ENCODE results near the gene UCP2. TPM values are rescaled to one million over a fixed set of nuclear protein-coding genes. Genes with fewer than 3 reads are reported as not detected.

UCP2 gene
- total and polyA plus RNA-seq, 2 donors (not counting 3 experiments of a cell fraction or from before 2014, with no cell fraction given) = 16.5 to 24.0 TPM

DNA sequence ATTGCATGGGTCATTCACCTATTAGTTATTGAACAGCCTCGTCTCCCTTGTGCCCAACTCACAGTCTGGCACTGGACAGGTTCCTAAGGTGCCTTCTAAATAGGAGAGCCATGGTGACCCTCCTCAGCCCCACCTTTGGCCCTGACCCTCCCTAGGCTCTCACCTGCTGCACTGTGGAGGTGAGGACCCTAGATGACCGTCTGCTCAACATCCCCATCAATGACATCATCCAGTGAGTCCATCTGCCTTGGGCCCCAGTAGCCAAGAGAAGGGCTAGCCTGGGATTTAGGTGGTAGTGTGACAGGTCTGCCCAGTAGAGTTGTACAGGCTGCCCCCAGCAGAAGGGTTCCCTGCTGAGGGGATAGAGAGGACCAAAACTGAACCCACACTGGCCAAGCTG lies 13.6 kb downstream of the UCP2 start:
- Histone ChIP-seq H3K9ac (replicated peaks; ENCODE audit: extremely low read depth, insufficient read depth, low read length) (no peak overlapping the region), H3K9me3 (replicated peaks; ENCODE audit: control insufficient read depth, insufficient read depth, low read length) (no peaks in the 10 kb centered on the region), H3K27me3 (ENCODE audit: control insufficient read depth in 2 of 2, insufficient read depth in 2 of 2, low read length in 2 of 2) (no peaks in the 10 kb centered on the region), H3K4me1 (ENCODE audit: control insufficient read depth, extremely low read depth, insufficient read depth, low read length) (no peaks in the 10 kb centered on the region), H3K27ac (ENCODE audit: insufficient read depth, low read depth, low read length) (no peak overlapping the region), H2AFZ (ENCODE audit: low read depth, low read length) (no peak overlapping the region), H3K79me2 (ENCODE audit: control insufficient read depth, insufficient read depth, low read length) (no peaks in the 10 kb centered on the region), H3K36me3 (ENCODE audit: control insufficient read depth in 2 of 2, extremely low read depth in 1 of 2, insufficient read depth in 2 of 2, low read length in 2 of 2) (no peaks in the 10 kb centered on the region), H3K4me2 (ENCODE audit: insufficient read depth, low read length) (no peak overlapping the region), H4K20me1 (replicated peaks; ENCODE audit: control insufficient read depth, extremely low read depth, insufficient read depth, low read length) (no peaks in the 10 kb centered on the region), H3K4me3 (replicated peaks in 1 of 3; ENCODE audit: insufficient read depth in 1 of 3, low read depth in 1 of 3, low read length in 3 of 3) (no peak overlapping the region), H3K9me1 (replicated peaks; ENCODE audit: control insufficient read depth, extremely low read depth, insufficient read depth, low read length) (no peaks in the 10 kb centered on the region)
- dilution Hi-C loops (cut with MboI; ENCODE audit: extremely low pct_ligation_motif_present, low sequenced_read_pairs) = no loop called here
- no peak for FAIRE-seq
- no peak for DNase-seq (ENCODE audit: low read depth, low spot score)
- no peak for TF ChIP-seq MYC (IDR thresholded peaks at IDR 0.05; ENCODE audit: low read depth, low read length)
- no peak for TF ChIP-seq POLR2A (IDR thresholded peaks at IDR 0.05; ENCODE audit: low read depth, low read length)
- no peak for TF ChIP-seq JUN (IDR thresholded peaks at IDR 0.05; ENCODE audit: borderline replicate concordance, insufficient read depth, insufficient read length, low read depth)
- intact Hi-C loops (cut with micrococcal nuclease) = loop anchor here (10.0 kb wide), 1 partner anchor 126 kb away; no protein-coding TSS in a partner anchor
- no TSS peak for BruUV-seq (replicated peaks)
- POLR2A ChIA-PET = no interaction called here
- CTCF ChIA-PET = no interaction called here

DNA sequence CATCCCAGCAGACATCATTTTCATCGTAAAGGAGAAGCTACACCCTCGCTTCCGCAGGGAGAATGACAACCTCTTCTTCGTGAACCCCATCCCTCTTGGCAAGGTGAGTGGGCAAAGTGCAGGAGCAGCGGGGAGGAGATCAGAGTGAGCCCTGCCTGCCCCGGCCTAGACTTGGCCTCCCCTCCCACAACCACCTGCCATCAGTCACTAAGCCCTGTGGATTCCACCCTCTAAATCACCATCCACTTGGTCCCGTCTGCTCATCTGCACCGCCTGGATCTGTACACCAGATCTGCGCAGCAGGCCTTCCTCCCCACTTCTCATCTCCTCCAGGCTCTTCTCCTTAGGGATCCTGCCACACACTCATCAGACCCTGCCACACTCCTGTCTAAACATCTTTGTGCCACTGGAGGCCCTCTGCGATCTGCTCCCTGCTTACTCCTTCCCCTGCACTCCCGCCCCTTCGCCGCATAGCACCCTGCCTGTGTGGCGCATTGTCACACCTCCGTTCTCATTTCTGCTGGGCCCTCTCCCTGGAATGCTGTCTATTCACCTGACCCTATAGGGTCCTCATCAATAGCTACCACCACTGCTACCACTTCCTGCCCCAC lies 14.2 kb downstream of the UCP2 start:
- CTCF ChIA-PET = interaction anchor here (1.0 kb wide), 1 partner anchor 11 kb away, joined by 3 read pairs; no protein-coding TSS in a partner anchor
- POLR2A ChIA-PET = no interaction called here
- BruUV-seq (replicated peaks) = no TSS peak

More for the DNA sequence above, 14.2 kb downstream of the UCP2 start:
- Histone ChIP-seq H3K9me1 (replicated peaks; ENCODE audit: control insufficient read depth, extremely low read depth, insufficient read depth, low read length) (no peaks in the 10 kb centered on the region), H3K79me2 (ENCODE audit: control insufficient read depth, insufficient read depth, low read length) (no peaks in the 10 kb centered on the region), H3K9me3 (replicated peaks; ENCODE audit: control insufficient read depth, insufficient read depth, low read length) (no peaks in the 10 kb centered on the region), H3K27ac (ENCODE audit: insufficient read depth, low read depth, low read length) (no peak overlapping the region), H2AFZ (ENCODE audit: low read depth, low read length) (no peak overlapping the region), H3K4me2 (ENCODE audit: insufficient read depth, low read length) (no peak overlapping the region), H4K20me1 (replicated peaks; ENCODE audit: control insufficient read depth, extremely low read depth, insufficient read depth, low read length) (no peaks in the 10 kb centered on the region), H3K4me1 (ENCODE audit: control insufficient read depth, extremely low read depth, insufficient read depth, low read length) (no peaks in the 10 kb centered on the region), H3K9ac (replicated peaks; ENCODE audit: extremely low read depth, insufficient read depth, low read length) (no peak overlapping the region), H3K4me3 (replicated peaks in 1 of 3; ENCODE audit: insufficient read depth in 1 of 3, low read depth in 1 of 3, low read length in 3 of 3) (no peak overlapping the region), H3K27me3 (ENCODE audit: control insufficient read depth in 2 of 2, insufficient read depth in 2 of 2, low read length in 2 of 2) (no peaks in the 10 kb centered on the region), H3K36me3 (ENCODE audit: control insufficient read depth in 2 of 2, extremely low read depth in 1 of 2, insufficient read depth in 2 of 2, low read length in 2 of 2) (no peaks in the 10 kb centered on the region)
- DNase-seq (ENCODE audit: low read depth, low spot score) = no peak
- TF ChIP-seq, protein P1, sequence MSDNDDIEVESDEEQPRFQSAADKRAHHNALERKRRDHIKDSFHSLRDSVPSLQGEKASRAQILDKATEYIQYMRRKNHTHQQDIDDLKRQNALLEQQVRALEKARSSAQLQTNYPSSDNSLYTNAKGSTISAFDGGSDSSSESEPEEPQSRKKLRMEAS (IDR thresholded peaks at IDR 0.05; ENCODE audit: insufficient read depth, insufficient read length) = no peak
- TF ChIP-seq POLR2A (IDR thresholded peaks at IDR 0.05; ENCODE audit: low read depth, low read length) (no peak), FOS (IDR thresholded peaks at IDR 0.05; ENCODE audit: borderline replicate concordance, insufficient read depth, low read length) (no peak), MYC (IDR thresholded peaks at IDR 0.05; ENCODE audit: low read depth, low read length) (no peak), EZH2 (IDR thresholded peaks at IDR 0.05; ENCODE audit: borderline replicate concordance, low read depth, low read length, severe bottlenecking) (no peak), POLR2AphosphoS5 (IDR thresholded peaks at IDR 0.05; ENCODE audit: insufficient read depth, low read depth, low read length) (no peak)
- TF ChIP-seq, protein P2, sequence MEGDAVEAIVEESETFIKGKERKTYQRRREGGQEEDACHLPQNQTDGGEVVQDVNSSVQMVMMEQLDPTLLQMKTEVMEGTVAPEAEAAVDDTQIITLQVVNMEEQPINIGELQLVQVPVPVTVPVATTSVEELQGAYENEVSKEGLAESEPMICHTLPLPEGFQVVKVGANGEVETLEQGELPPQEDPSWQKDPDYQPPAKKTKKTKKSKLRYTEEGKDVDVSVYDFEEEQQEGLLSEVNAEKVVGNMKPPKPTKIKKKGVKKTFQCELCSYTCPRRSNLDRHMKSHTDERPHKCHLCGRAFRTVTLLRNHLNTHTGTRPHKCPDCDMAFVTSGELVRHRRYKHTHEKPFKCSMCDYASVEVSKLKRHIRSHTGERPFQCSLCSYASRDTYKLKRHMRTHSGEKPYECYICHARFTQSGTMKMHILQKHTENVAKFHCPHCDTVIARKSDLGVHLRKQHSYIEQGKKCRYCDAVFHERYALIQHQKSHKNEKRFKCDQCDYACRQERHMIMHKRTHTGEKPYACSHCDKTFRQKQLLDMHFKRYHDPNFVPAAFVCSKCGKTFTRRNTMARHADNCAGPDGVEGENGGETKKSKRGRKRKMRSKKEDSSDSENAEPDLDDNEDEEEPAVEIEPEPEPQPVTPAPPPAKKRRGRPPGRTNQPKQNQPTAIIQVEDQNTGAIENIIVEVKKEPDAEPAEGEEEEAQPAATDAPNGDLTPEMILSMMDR (IDR thresholded peaks at IDR 0.05; ENCODE audit: extremely low read depth in 1 of 2, insufficient read depth in 1 of 2, low read depth in 1 of 2, low read length in 2 of 2) = no peak
- dilution Hi-C loops (cut with MboI; ENCODE audit: extremely low pct_ligation_motif_present, low sequenced_read_pairs) = no loop called here
- intact Hi-C loops (cut with micrococcal nuclease) = loop anchor here (10.0 kb wide), 1 partner anchor 126 kb away; no protein-coding TSS in a partner anchor
- no peak for FAIRE-seq
